ENCODE data around the gene CABP4.

The CABP4 gene

DNA sequence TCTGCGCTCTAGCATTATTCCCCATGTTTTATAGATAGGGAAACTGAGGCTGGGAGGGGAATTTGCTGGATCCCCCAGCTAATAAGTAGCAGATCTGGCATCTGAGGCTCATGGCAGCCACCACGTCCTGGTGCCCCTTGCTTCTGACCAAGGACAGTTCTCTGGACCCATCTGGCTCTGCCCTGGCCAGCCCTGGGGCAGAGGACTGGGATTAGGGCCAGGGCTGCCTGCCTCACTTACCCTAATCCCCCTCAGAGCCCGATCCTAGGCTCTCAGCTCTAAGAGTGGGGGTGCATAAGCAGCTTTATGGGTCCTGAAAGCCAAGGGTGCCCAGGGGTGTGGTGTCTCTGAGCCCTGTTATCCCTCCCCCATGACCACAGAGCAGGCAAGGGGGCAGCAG lies at the start of gene CABP4:
CABP4 (plus strand) TSS at position 301 of the 400 bp plus-strand sequence; CDS start at position 371, 70 bp downstream.
- Histone ChIP-seq H3K4me1 (ENCODE audit: insufficient read depth, low read length) (peaks cover 3% of the 10 kb centered on the region), H3K4me3 (ENCODE audit: low read length) (no peak within 1 kb of the TSS), H3K9me3 (ENCODE audit: low read length) (no peaks in the 10 kb centered on the region), H3K36me3 (ENCODE audit: insufficient read depth, low read length) (no peaks in the 10 kb centered on the region), H3K27me3 (ENCODE audit: insufficient read depth, low read length) (no peaks in the 10 kb centered on the region), H2AFZ (ENCODE audit: low read depth, low read length) (no peak within 1 kb of the TSS)

GRCh38 chr11:67405688-67406339 lies 49.3 kb upstream of the CABP4 start:
- Histone ChIP-seq H2AFZ (ENCODE audit: low read depth, low read length) (no peak overlapping the region), H3K4me3 (ENCODE audit: low read length) (no peak overlapping the region), H3K9me3 (ENCODE audit: low read length) (no peaks in the 10 kb centered on the region)

GRCh38 chr11:67406420-67406968 lies 48.7 kb upstream of the CABP4 start:
- Histone ChIP-seq H2AFZ (ENCODE audit: low read depth, low read length) (no peak overlapping the region), H3K9me3 (ENCODE audit: low read length) (no peaks in the 10 kb centered on the region), H3K36me3 (ENCODE audit: insufficient read depth, low read length) (no peaks in the 10 kb centered on the region), H3K27me3 (ENCODE audit: insufficient read depth, low read length) (no peaks in the 10 kb centered on the region), H3K4me1 (ENCODE audit: insufficient read depth, low read length) (peaks cover 11% of the 10 kb centered on the region), H3K4me3 (ENCODE audit: low read length) (no peak overlapping the region)

More at GRCh38 chr11:67405688-67406339, 49.3 kb upstream of the CABP4 start:
- Histone ChIP-seq H3K27me3 (ENCODE audit: insufficient read depth, low read length) (no peaks in the 10 kb centered on the region), H3K4me1 (ENCODE audit: insufficient read depth, low read length) (peaks cover 14% of the 10 kb centered on the region), H3K36me3 (ENCODE audit: insufficient read depth, low read length) (no peaks in the 10 kb centered on the region)

- no peak overlapping the region for H3K4me3 ChIP-seq (ENCODE audit: low read length)
- no peaks in the 10 kb centered on the region for H3K36me3 ChIP-seq (ENCODE audit: insufficient read depth, low read length)
- no peaks in the 10 kb centered on the region for H3K9me3 ChIP-seq (ENCODE audit: low read length)
- no peaks in the 10 kb centered on the region for H3K27me3 ChIP-seq (ENCODE audit: insufficient read depth, low read length)
- no peak overlapping the region for H2AFZ ChIP-seq (ENCODE audit: low read depth, low read length)
- peaks cover 8% of the 10 kb centered on the region for H3K4me1 ChIP-seq (ENCODE audit: insufficient read depth, low read length)
These were observed 48.0 kb upstream of the CABP4 start for GRCh38 chr11:67406969-67407687.

GRCh38 chr11:67407688-67408163 lies 47.4 kb upstream of the CABP4 start:
- H3K4me3 ChIP-seq (ENCODE audit: low read length), result no peak overlapping the region
- H3K36me3 ChIP-seq (ENCODE audit: insufficient read depth, low read length), result no peaks in the 10 kb centered on the region
- H3K9me3 ChIP-seq (ENCODE audit: low read length), result no peaks in the 10 kb centered on the region
- H2AFZ ChIP-seq (ENCODE audit: low read depth, low read length), result no peak overlapping the region
- no peaks in the 10 kb centered on the region for H3K27me3 ChIP-seq (ENCODE audit: insufficient read depth, low read length)
- H3K4me1 ChIP-seq (ENCODE audit: insufficient read depth, low read length), result peaks cover 8% of the 10 kb centered on the region

DNA sequence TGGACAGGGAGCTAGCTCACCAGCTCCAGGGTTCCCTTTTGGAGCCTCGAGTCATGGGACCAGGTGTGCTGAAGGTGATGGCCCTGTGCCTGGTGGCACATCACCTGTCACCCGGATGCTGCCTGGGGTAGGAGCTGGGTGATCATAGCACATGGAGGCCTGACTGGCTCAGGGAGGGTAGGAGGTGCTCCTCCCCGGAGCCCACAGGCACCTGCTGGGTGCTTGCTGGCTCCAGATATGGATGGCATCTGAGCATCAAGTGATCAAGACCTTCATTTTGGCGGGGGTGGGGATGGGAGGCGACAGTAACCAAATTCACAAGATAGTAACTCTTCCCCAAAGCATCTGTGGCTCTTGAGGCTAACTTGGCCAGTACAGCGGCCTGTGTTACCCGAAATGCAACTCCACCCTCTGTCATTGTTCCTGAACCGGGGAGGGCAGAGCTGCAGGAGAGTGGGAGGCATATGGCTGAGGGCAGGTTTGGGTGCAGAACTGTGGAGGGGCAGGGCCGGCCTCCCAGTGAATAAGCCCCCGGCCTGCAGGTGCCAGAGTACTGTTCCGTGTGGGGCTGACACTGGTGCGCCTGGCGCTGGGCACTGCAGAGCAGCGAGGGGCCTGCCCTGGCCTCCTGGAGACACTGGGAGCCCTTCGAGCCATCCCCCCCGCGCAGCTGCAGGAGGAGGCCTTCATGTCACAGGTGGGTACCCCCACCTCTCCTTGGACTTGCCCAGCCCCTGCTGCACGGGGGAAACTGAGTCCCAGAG lies 46.5 kb upstream of the CABP4 start:
- no peaks in the 10 kb centered on the region for H3K27me3 ChIP-seq (ENCODE audit: insufficient read depth, low read length)
- H3K36me3 ChIP-seq (ENCODE audit: insufficient read depth, low read length), result no peaks in the 10 kb centered on the region
- no peaks in the 10 kb centered on the region for H3K9me3 ChIP-seq (ENCODE audit: low read length)
- no peak overlapping the region for H2AFZ ChIP-seq (ENCODE audit: low read depth, low read length)
- H3K4me3 ChIP-seq (ENCODE audit: low read length), result no peak overlapping the region
- H3K4me1 ChIP-seq (ENCODE audit: insufficient read depth, low read length), result peaks cover 7% of the 10 kb centered on the region

- no peaks in the 10 kb centered on the region for H3K36me3 ChIP-seq (ENCODE audit: insufficient read depth, low read length)
- no peak overlapping the region for H2AFZ ChIP-seq (ENCODE audit: low read depth, low read length)
- no peaks in the 10 kb centered on the region for H3K9me3 ChIP-seq (ENCODE audit: low read length)
- H3K27me3 ChIP-seq (ENCODE audit: insufficient read depth, low read length), result no peaks in the 10 kb centered on the region
- H3K4me1 ChIP-seq (ENCODE audit: insufficient read depth, low read length), result peaks cover 5% of the 10 kb centered on the region
- no peak overlapping the region for H3K4me3 ChIP-seq (ENCODE audit: low read length)
These were observed 45.9 kb upstream of the CABP4 start for GRCh38 chr11:67409261-67409666.

- Histone ChIP-seq H2AFZ (ENCODE audit: low read depth, low read length) (no peak overlapping the region), H3K9me3 (ENCODE audit: low read length) (no peaks in the 10 kb centered on the region), H3K36me3 (ENCODE audit: insufficient read depth, low read length) (no peaks in the 10 kb centered on the region), H3K4me3 (ENCODE audit: low read length) (no peak overlapping the region), H3K27me3 (ENCODE audit: insufficient read depth, low read length) (no peaks in the 10 kb centered on the region), H3K4me1 (ENCODE audit: insufficient read depth, low read length) (peaks cover 5% of the 10 kb centered on the region)
These were observed 45.3 kb upstream of the CABP4 start for GRCh38 chr11:67409781-67410368.

DNA sequence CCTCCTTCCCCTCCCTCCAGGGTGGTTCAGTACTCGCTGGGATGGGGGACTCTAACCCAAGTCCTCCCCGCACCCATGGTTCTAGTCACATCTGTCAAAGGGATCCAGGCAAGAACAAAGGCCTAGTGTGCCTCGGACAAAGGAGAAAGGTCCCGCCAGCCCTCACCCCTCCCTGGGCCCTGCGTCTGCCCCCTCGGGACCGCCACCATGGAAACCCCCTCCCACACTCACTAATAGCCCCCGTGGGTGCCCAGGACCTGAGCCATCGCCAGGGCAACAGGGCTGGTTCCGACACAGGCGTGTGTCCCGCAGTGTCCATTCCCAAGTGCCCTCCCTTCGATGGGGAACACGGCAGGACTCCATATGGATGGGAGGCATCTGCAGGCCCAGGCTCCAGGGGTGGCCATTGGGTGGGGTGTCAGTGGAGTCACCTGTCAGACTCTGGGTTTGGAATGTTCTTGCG lies 44.8 kb upstream of the CABP4 start:
- Histone ChIP-seq H2AFZ (ENCODE audit: low read depth, low read length) (no peak overlapping the region), H3K27me3 (ENCODE audit: insufficient read depth, low read length) (no peaks in the 10 kb centered on the region), H3K9me3 (ENCODE audit: low read length) (no peaks in the 10 kb centered on the region), H3K4me3 (ENCODE audit: low read length) (no peak overlapping the region), H3K36me3 (ENCODE audit: insufficient read depth, low read length) (no peaks in the 10 kb centered on the region), H3K4me1 (ENCODE audit: insufficient read depth, low read length) (peaks cover 5% of the 10 kb centered on the region)

DNA sequence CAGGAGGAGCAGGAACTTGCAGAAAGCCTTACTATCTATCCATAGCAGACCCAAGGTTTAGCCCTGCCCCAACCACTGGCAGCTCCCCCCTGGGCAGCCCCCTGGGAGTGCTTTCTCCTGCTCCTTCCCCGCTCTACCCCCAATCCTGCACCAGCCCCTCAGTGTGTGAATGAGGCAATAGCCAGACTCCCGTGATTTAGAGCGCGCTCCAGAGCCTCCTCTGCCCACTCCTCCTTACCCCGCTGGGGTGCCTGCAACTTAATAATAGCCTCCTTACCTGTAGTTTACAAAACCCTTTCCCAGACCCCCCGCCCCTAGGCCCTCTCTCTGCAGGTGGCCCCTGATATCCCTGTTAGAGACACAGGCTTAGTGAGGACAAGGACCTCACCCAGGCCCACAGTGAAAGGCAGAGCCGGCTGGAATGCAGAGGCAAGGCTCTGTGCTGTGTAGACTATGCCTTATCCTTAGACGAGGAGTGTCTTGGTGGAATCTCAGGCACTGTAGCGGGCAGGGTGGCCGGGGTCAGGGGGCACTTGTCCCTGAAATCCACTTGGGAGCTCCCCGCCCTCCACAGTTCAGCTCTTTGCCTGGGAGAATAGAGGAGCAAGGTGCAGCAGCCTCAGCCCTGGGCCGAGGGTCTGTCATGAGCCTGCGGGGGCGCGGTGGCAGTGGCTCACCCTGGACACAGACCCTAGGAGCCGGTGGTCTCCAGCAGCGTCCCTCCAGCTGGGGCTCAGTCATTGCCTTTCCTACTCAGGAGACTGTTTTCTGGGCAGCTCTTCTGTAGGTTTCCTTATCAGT lies 44.0 kb upstream of the CABP4 start:
- Histone ChIP-seq H3K36me3 (ENCODE audit: insufficient read depth, low read length) (no peaks in the 10 kb centered on the region), H3K4me3 (ENCODE audit: low read length) (no peak overlapping the region), H2AFZ (ENCODE audit: low read depth, low read length) (no peak overlapping the region), H3K9me3 (ENCODE audit: low read length) (no peaks in the 10 kb centered on the region), H3K27me3 (ENCODE audit: insufficient read depth, low read length) (no peaks in the 10 kb centered on the region), H3K4me1 (ENCODE audit: insufficient read depth, low read length) (peaks cover 5% of the 10 kb centered on the region)

DNA sequence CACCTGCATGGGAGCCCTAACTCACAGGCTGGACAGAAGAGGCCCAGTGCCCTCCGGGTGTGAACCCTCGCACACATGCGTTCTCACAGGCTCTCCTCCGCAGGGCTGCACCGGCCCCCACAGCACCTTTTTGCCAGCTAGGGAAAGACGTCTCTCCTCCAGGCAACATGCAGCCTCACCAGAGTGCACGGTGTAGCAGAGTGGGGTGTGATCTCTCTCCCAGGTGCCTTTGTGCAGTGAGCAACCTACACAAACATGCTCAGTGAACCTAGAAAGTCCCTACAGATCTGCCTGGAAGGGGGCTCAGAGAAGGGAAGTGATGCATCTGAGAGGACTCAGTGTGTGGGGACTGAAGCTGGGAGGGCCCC lies 43.4 kb upstream of the CABP4 start:
- no peak overlapping the region for H3K4me3 ChIP-seq (ENCODE audit: low read length)
- peaks cover 5% of the 10 kb centered on the region for H3K4me1 ChIP-seq (ENCODE audit: insufficient read depth, low read length)
- H2AFZ ChIP-seq (ENCODE audit: low read depth, low read length), result no peak overlapping the region
- no peaks in the 10 kb centered on the region for H3K27me3 ChIP-seq (ENCODE audit: insufficient read depth, low read length)
- H3K9me3 ChIP-seq (ENCODE audit: low read length), result no peaks in the 10 kb centered on the region
- H3K36me3 ChIP-seq (ENCODE audit: insufficient read depth, low read length), result no peaks in the 10 kb centered on the region

- peaks cover 5% of the 10 kb centered on the region for H3K4me1 ChIP-seq (ENCODE audit: insufficient read depth, low read length)
- H3K36me3 ChIP-seq (ENCODE audit: insufficient read depth, low read length), result no peaks in the 10 kb centered on the region
- H3K27me3 ChIP-seq (ENCODE audit: insufficient read depth, low read length), result no peaks in the 10 kb centered on the region
- no peak overlapping the region for H3K4me3 ChIP-seq (ENCODE audit: low read length)
- H3K9me3 ChIP-seq (ENCODE audit: low read length), result no peaks in the 10 kb centered on the region
- H2AFZ ChIP-seq (ENCODE audit: low read depth, low read length), result no peak overlapping the region
These were observed 42.5 kb upstream of the CABP4 start for GRCh38 chr11:67412495-67413179.
